ENCODE data around the gene KATNAL2.
"Not testable (repeated sequence)": the region's sequence is repeated elsewhere in the genome, so short reads cannot be mapped to it uniquely, and the experiment has no call there.

Gene KATNAL2

GRCh38 chr18:46939998-46940571 is 22.7 kb downstream of the KATNAL2 start:
- no peak for DNase-seq

- DNase-seq, result no peak
Observed at GRCh38 chr18:46942646-46943045, 25.2 kb downstream of the KATNAL2 start.

- peak; percentile 28 for DNase-seq
Observed at GRCh38 chr18:46946656-46947282, 29.4 kb downstream of the KATNAL2 start.

- peak; percentile 3 for DNase-seq
Observed at GRCh38 chr18:46950064-46950656, 32.8 kb downstream of the KATNAL2 start.

DNA sequence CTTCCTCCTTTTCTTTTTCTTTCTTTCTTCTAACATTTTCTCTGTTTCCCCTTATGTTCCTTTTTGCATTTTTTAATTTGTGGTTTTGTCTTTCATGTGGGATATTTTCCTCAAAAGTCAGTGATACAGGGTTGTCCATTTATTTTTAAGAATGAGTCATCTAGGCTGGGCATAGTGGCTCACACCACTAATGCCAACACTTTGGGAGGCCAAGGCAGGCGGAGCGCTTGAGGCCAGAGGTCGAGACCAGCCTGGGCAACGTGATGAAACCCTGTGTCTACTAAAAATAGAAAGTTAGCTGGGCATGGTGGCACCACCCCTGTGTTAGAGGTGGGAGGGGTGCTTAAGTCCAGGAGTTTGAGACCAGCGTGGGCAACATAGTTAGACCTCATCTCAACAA is 35.8 kb downstream of the KATNAL2 start:
- no peak for DNase-seq

GRCh38 chr18:46958209-46958608 is 40.8 kb downstream of the KATNAL2 start:
- no peak for DNase-seq

DNA sequence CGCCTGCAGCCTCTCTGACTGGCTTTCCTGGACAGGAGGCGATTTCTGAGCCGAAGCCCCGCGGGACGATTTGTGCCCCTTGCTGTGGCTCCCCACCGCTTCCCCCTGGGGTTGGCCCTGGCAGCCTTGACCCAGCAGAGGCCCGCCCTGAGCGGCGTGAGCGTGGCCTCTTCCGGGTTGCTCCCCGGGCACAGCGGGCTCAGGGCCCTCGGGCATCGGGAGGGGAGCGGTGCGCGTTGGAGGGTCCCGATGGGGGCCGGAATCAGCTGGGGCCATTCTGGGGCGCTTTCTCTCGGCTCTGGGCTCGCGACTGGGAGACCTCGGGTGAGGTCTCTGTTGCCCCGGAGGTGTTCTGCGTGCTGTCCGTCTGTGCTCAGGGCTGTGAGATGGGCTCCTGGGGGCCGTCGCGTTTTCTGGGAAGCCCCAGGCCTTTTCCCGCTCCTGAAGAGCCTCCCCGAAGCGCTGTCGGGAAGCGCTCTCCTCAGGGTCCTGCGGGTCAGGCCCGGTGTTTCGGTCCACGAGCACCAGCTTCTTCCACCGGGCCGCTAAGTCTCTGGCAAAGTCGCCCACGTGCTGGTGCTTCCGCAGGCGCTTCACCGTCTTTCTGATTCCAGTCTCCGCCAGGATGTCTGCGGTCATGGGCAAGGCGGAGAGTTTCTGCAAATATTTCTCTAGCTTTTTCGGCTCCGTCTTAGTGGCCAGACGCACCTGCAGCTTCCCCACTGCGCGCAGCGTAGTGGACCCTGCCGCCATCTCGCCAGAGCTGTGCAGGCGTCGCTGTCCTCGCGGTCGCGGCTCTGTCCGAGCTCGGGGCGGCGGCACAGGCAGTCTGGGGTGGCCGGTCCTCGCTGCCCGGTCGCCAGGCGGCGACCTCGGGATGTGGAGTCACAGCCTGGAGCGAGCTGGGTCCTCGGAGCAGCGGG is 46.5 kb downstream of the KATNAL2 start:
- DNase-seq, result not testable (repeated sequence)

GRCh38 chr18:46964579-46965293 is 47.3 kb downstream of the KATNAL2 start:
- DNase-seq, result not testable (repeated sequence)

DNA sequence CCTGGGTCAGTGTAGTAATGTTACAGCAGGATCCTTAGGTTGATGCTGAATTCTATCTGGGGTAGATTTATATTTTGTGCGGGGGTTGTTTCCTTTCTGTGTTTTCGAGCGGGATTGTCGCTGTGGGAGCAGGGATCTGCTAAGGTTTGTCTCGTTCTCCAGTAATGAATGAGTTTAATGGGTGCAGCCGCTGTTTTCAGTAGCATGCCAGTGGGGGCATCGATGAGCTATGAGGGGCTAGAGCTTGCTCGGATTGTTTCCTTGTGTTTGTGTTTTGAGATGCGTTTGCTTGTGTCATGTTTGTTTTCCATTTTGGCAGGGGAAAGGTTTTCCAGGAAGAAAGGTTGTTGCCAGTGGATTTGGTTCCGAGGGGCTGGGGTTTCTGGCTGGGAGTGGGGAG is 48.9 kb downstream of the KATNAL2 start:
- not testable (repeated sequence) for DNase-seq

DNA sequence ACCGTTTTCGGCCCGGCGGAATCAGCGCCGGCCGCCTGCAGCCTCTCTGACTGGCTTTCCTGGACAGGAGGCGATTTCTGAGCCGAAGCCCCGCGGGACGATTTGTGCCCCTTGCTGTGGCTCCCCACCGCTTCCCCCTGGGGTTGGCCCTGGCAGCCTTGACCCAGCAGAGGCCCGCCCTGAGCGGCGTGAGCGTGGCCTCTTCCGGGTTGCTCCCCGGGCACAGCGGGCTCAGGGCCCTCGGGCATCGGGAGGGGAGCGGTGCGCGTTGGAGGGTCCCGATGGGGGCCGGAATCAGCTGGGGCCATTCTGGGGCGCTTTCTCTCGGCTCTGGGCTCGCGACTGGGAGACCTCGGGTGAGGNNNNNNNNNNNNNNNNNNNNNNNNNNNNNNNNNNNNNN is 52.1 kb downstream of the KATNAL2 start:
- not testable (repeated sequence) for DNase-seq

DNA sequence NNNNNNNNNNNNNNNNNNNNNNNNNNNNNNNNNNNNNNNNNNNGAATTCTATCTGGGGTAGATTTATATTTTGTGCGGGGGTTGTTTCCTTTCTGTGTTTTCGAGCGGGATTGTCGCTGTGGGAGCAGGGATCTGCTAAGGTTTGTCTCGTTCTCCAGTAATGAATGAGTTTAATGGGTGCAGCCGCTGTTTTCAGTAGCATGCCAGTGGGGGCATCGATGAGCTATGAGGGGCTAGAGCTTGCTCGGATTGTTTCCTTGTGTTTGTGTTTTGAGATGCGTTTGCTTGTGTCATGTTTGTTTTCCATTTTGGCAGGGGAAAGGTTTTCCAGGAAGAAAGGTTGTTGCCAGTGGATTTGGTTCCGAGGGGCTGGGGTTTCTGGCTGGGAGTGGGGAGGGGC is 102.5 kb downstream of the KATNAL2 start:
- DNase-seq, result not testable (repeated sequence)

- DNase-seq, result not testable (repeated sequence)
Observed at GRCh38 chr18:47020757-47021156, 103.4 kb downstream of the KATNAL2 start.

- DNase-seq, result not testable (repeated sequence)
Observed at GRCh38 chr18:47022821-47023220, 105.4 kb downstream of the KATNAL2 start.

DNA sequence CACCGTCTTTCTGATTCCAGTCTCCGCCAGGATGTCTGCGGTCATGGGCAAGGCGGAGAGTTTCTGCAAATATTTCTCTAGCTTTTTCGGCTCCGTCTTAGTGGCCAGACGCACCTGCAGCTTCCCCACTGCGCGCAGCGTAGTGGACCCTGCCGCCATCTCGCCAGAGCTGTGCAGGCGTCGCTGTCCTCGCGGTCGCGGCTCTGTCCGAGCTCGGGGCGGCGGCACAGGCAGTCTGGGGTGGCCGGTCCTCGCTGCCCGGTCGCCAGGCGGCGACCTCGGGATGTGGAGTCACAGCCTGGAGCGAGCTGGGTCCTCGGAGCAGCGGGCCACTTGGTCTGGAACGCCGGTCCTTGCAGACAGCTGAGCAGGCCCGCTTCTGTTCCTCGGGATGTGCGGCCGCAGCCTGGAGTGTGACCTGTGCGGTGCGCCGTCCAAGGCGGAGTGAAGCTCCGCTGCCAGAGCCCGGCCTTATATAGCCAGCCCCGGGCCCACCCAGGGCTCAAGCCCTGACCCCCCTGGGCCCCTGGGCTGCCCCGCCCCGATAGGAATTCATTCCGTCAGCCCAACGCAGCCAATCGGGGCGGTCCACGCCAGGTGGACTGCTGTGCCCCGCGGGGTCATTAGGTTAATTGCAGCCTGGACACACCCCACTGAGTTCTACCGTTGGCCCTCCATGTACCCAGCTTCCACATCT is 106.5 kb downstream of the KATNAL2 start:
- not testable (repeated sequence) for DNase-seq

DNA sequence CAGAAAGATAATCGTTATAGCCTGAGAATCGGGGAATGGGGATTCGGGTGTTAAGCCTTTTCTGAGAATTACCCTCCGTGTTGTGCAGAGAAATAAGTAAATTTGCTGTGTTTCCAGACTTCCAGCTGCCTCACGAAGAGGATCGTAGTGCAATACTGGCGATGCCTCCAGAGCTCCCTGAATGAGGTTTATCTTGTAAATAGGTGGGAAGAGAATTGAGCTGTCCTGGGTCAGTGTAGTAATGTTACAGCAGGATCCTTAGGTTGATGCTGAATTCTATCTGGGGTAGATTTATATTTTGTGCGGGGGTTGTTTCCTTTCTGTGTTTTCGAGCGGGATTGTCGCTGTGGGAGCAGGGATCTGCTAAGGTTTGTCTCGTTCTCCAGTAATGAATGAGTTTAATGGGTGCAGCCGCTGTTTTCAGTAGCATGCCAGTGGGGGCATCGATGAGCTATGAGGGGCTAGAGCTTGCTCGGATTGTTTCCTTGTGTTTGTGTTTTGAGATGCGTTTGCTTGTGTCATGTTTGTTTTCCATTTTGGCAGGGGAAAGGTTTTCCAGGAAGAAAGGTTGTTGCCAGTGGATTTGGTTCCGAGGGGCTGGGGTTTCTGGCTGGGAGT is 108.3 kb downstream of the KATNAL2 start:
- not testable (repeated sequence) for DNase-seq

DNA sequence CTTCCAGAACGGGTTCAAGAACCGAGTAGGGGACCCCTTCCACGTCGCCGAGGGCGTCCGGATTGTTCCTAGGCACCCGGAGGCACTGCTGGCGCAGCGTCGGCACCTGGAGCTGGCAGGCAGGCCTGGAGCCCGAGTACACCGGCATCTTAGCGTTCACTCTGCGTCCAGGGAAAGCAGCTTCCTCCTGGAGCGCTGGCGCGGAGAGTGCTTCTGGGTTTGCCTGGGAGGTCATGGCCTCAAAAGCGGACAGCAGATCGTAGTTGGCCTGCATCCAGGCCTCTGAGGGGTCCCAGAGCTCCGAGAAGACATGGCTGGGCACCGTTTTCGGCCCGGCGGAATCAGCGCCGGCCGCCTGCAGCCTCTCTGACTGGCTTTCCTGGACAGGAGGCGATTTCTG is 111.3 kb downstream of the KATNAL2 start:
- DNase-seq, result not testable (repeated sequence)

GRCh38 chr18:47029684-47030353 is 112.4 kb downstream of the KATNAL2 start:
- not testable (repeated sequence) for DNase-seq

DNA sequence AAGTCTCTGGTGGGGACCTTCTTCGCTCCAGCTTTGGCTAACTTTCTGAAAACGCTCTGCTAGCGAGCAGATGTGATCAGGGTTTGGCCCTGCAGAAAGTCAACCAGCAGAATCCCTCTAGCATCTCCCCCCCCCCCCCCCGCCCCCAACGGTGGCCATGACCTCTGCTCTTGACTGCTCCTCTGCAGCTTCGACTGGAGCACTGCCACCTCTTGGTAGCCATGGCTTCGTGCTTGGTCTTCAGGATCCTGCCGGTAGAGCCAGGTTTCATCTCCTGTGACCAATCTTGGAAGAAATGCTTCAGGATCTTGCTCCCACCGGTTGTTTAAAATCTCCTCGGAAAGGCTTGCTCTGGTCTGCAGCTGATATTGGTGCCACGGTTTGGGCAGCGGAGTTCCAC is 113.5 kb downstream of the KATNAL2 start:
- DNase-seq, result not testable (repeated sequence)

GRCh38 chr18:47032945-47033344 is 115.5 kb downstream of the KATNAL2 start:
- DNase-seq, result no peak

- not testable (repeated sequence) for DNase-seq
Observed at GRCh38 chr18:47034591-47034990, 117.2 kb downstream of the KATNAL2 start.

DNA sequence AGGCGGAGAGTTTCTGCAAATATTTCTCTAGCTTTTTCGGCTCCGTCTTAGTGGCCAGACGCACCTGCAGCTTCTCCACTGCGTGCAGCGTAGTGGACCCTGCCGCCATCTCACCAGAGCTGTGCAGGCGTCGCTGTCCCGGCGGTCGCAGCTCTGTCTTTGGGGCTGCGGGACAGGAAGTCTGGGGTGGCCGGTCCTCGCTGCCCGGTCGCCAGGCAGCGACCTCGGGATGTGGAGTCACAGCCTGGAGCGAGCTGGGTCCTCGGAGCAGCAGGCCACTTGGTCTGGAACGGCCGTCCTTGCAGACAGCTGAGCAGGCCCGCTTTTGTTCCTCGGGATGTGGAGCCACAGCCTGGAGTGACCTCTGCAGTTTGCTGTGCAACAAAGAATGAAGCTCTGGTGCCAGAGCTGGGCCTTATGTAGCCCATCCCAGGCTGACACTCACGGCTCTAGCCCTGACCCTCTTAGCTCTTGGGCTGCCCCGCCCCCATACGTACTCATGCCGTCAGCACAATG is 117.8 kb downstream of the KATNAL2 start, which contains the start of gene ELOA2:
Gene ELOA2 (minus strand): TSS at position 466 of the 516 bp plus-strand sequence. CDS start 357 bp downstream, at position 109.
- DNase-seq, result no peak
